Transverse colon (tissue), 4 donors: ENCODE data around the gene PFN3. TPM values are rescaled to one million over a fixed set of nuclear protein-coding genes. Genes with fewer than 3 reads are reported as not detected.

ENCODE experiments used
- DNase-seq: peaks from one replicate; pipeline ENCODE4 v3.0.0-alpha.2; 2019
- H3K27ac ChIP-seq, 4 donors: fragments of 200-600 bp; sonication (generic); 2 replicates each; pipeline ENCODE4 v1.5.1; 2016 to 2018; ENCODE audit warnings: inconsistent platforms in 4 of 4
- H3K27me3 ChIP-seq: fragments of 200-600 bp; sonication (generic); 2 replicates; pipeline ENCODE4 v1.5.1; 2017; ENCODE audit warnings: inconsistent platforms
- H3K36me3 ChIP-seq, 4 donors: fragments of 200-600 bp; sonication (generic); 2 replicates each; pipeline ENCODE4 v1.5.1; 2017 to 2019; ENCODE audit warnings: inconsistent platforms in 4 of 4
- H3K4me1 ChIP-seq, 4 donors: fragments of 200-600 bp; sonication (generic); 2 replicates each; pipeline ENCODE4 v1.5.1; 2017 to 2020; ENCODE audit warnings: inconsistent platforms in 4 of 4
- H3K4me3 ChIP-seq, 4 donors: fragments of 200-600 bp; sonication (generic); 1 replicate in 1 of 4; 2 replicates in 3 of 4; pipeline versions ENCODE4 v1.5.1 to v1.6.1; 2017 to 2019; ENCODE audit warnings: inconsistent platforms in 4 of 4
- H3K9me3 ChIP-seq, 2 donors: fragments of 200-600 bp; sonication (generic); 2 replicates each; pipeline ENCODE4 v1.5.1; 2017 to 2019; ENCODE audit warnings: inconsistent platforms in 2 of 2
- CTCF ChIP-seq, 5 experiments: fragments of 200-600 bp in 3 of 5; fragments of 450-650 bp in 2 of 5; sonication (generic) in 3 of 5; IDR thresholded peaks; 1 replicate in 2 of 5; 2 replicates in 3 of 5; pipeline ENCODE4 v1.5.1; 2016 to 2017; ENCODE audit warnings: antibody characterized with exemption in 5 of 5, inconsistent platforms in 3 of 5, mild to moderate bottlenecking in 2 of 5, moderate library complexity in 1 of 5
- EP300 ChIP-seq: sonication (generic); formaldehyde crosslinking; IDR thresholded peaks from one replicate; pipeline ENCODE4 v1.6.1; 2017; ENCODE audit warnings: antibody characterized with exemption, low read depth
- POLR2A ChIP-seq: fragments of 450-650 bp; IDR thresholded peaks from one replicate; pipeline ENCODE4 v1.6.1; 2016; ENCODE audit warnings: antibody characterized with exemption, mild to moderate bottlenecking, moderate library complexity
- POLR2AphosphoS5 ChIP-seq, 3 donors: sonication (generic); formaldehyde crosslinking; IDR thresholded peaks; one replicate each; pipeline ENCODE4 v1.6.1; 2016; ENCODE audit warnings: antibody characterized with exemption in 3 of 3
- WGBS, 2 donors: methylation state at CpG; one replicate each; pipeline ENCODE4 v1.1.5; 2018; ENCODE audit warnings: low coverage in 1 of 2; 5-methylcytosine and 5-hydroxymethylcytosine counted together
- in situ Hi-C, 4 donors: fragments of 200-750 bp; cut with MboI; loops; one replicate each; pipeline versions ENCODE4 v1.15.0 to v1.15.1; 2017; ENCODE audit warnings: low sequenced_read_pairs in 3 of 4, low pct_ligation_motif_present in 1 of 4, low pct_unique_long_range_greater_than_20kb in 1 of 4
- intact Hi-C: fragments of 100-400 bp; cut with DNase I; formaldehyde crosslinking; loops from one replicate; pipeline ENCODE4 v1.15.1; 2023; ENCODE audit warnings: low total_unique reads
- total RNA-seq, 4 donors: library from RNA; depleted of rRNA; stranded (reverse); fragments of >200 nt; gene quantifications; one replicate each; pipeline ENCODE4 v1.1.0, GENCODE V29; 2016

Gene PFN3
- total RNA-seq, 4 donors from 2014 or later = not detected

GRCh38 chr5:177367981-177368868 lies 32.2 kb downstream of the PFN3 start:
- Histone ChIP-seq H3K4me3 (no peak overlapping the region), H3K27me3 (no peaks in the 10 kb centered on the region), H3K27ac (peak overlapping the region in 1 of 4 donors; percentile 92), H3K36me3 (no peaks in the 10 kb centered on the region), H3K9me3 (no peaks in the 10 kb centered on the region), H3K4me1 (peaks cover 21 to 44% (median 32%) of the 10 kb centered on the region in 4 donors)
- intact Hi-C loops = no loop called here
- DNase-seq = no peak
- no peak for TF ChIP-seq CTCF (IDR thresholded peaks at IDR 0.05)
- no peak for TF ChIP-seq EP300
- no peak for TF ChIP-seq POLR2AphosphoS5 (IDR thresholded peaks at IDR 0.05)
- no peak for TF ChIP-seq POLR2A
- in situ Hi-C loops = no loop called here
- 86 to 90% methylated on average over 2 to 29 of the region's 29 CpGs for WGBS, 2 donors

GRCh38 chr5:177367323-177367848 lies 33.1 kb downstream of the PFN3 start:
- no peak for DNase-seq
- H3K36me3 ChIP-seq = no peaks in the 10 kb centered on the region
- H3K27ac ChIP-seq = peak overlapping the region; percentile 79 to 92 (median 86)
- WGBS, 2 donors = 56% methylated on average over 45 of the region's 46 CpGs; no CpG with 5 or more reads in 1 of the 2 donors
- H3K4me1 ChIP-seq = peaks cover 26 to 52% (median 38%) of the 10 kb centered on the region in 4 donors
- H3K4me3 ChIP-seq = peak overlapping the region; percentile 25 to 36 (median 28)
- no peaks in the 10 kb centered on the region for H3K27me3 ChIP-seq
- H3K9me3 ChIP-seq = no peaks in the 10 kb centered on the region
- in situ Hi-C loops = no loop called here
- intact Hi-C loops = no loop called here
- TF ChIP-seq POLR2A (no peak), EP300 (no peak), CTCF (IDR thresholded peaks at IDR 0.05) (no peak), POLR2AphosphoS5 (IDR thresholded peaks at IDR 0.05) (no peak)

GRCh38 chr5:177366528-177367322 lies 33.7 kb downstream of the PFN3 start:
- no peaks in the 10 kb centered on the region for H3K9me3 ChIP-seq
- in situ Hi-C loops (no loop called here), intact Hi-C loops (no loop called here)
- H3K27ac ChIP-seq = peak overlapping the region; percentile 79 to 92 (median 86)
- H3K36me3 ChIP-seq = no peaks in the 10 kb centered on the region
- TF ChIP-seq POLR2A (no peak), POLR2AphosphoS5 (IDR thresholded peaks at IDR 0.05) (peak in 1 of 3 donors; percentile 20), CTCF (IDR thresholded peaks at IDR 0.05) (no peak), EP300 (peak; percentile 3)
- no peaks in the 10 kb centered on the region for H3K27me3 ChIP-seq
- peaks cover 24 to 54% (median 40%) of the 10 kb centered on the region in 4 donors for H3K4me1 ChIP-seq
- peak; percentile 88 for DNase-seq
- peak overlapping the region; percentile 25 to 36 (median 28) for H3K4me3 ChIP-seq
- 38 to 56% methylated on average over 11 to 36 of the region's 36 CpGs for WGBS, 2 donors
